ENCODE measurements around the gene PTGES2. TPM values are rescaled to one million over a fixed set of nuclear protein-coding genes. Genes with fewer than 3 reads are reported as not detected.

Gene PTGES2
- polyA plus RNA-seq, 1 donor from 2014 or later = 55.9 TPM

DNA sequence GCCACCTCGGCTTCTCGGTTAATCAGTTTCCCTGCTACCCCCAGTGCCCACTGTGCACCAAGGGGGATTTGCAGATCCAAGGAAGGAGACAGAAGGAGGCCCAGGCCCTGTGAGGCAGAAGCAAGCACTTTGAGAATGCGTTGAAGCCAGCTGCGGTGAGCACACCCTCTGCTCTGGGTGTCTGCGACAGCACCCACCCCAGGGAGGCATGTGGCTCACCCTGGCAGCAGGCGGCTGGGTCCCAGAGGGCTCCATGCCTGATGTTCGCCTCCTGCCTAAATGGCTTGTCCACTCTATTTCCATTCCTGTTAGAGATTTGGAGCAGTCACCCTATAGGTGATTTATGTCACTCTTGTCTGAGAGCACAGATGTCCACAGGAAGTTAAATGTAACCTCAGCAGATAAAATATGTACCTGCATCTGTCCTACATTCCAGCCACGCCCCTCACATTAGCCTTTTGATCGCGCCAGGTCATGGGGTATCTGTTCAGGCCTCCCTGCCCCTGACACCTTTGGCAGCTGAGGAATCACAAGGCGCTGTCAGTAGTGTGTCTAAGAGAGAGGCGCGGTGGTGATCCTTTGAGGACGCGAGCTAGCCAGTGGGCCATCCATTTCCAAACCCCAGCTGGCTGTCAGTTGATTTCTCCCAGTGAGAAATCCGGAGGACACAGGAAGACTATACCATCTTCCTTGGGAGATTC, 28.1 kb downstream of the PTGES2 start:
- TF ChIP-seq, protein P1, sequence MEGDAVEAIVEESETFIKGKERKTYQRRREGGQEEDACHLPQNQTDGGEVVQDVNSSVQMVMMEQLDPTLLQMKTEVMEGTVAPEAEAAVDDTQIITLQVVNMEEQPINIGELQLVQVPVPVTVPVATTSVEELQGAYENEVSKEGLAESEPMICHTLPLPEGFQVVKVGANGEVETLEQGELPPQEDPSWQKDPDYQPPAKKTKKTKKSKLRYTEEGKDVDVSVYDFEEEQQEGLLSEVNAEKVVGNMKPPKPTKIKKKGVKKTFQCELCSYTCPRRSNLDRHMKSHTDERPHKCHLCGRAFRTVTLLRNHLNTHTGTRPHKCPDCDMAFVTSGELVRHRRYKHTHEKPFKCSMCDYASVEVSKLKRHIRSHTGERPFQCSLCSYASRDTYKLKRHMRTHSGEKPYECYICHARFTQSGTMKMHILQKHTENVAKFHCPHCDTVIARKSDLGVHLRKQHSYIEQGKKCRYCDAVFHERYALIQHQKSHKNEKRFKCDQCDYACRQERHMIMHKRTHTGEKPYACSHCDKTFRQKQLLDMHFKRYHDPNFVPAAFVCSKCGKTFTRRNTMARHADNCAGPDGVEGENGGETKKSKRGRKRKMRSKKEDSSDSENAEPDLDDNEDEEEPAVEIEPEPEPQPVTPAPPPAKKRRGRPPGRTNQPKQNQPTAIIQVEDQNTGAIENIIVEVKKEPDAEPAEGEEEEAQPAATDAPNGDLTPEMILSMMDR (IDR thresholded peaks at IDR 0.05; ENCODE audit: poor library complexity, severe bottlenecking) = no peak
- peaks cover 6% of the 10 kb centered on the region for H3K79me2 ChIP-seq (replicated peaks; ENCODE audit: insufficient read depth, low read length)
- H2AFZ ChIP-seq (ENCODE audit: low read depth, low read length) = no peak overlapping the region
- no peaks in the 10 kb centered on the region for H3K36me3 ChIP-seq (ENCODE audit: insufficient read depth, low read length)
- H3K4me3 ChIP-seq (ENCODE audit: low read length) = peak overlapping the region; percentile 67
- H3K4me2 ChIP-seq (ENCODE audit: low read length) = peak overlapping the region; percentile 37
- peak overlapping the region; percentile 71 for H3K27ac ChIP-seq (ENCODE audit: low read length)
- H3K9ac ChIP-seq (ENCODE audit: low read length) = peak overlapping the region; percentile 69
- no peaks in the 10 kb centered on the region for H3K9me2 ChIP-seq (ENCODE audit: insufficient read depth, low read length)
- no peaks in the 10 kb centered on the region for H4K20me1 ChIP-seq (ENCODE audit: insufficient read depth)
- no peaks in the 10 kb centered on the region for H3K9me3 ChIP-seq (ENCODE audit: low read length)
- no peaks in the 10 kb centered on the region for H3K27me3 ChIP-seq (ENCODE audit: insufficient read depth, low read depth, low read length)
- H3F3A ChIP-seq (ENCODE audit: insufficient read depth, low read length, poor library complexity, severe bottlenecking) = no peaks in the 10 kb centered on the region

DNA sequence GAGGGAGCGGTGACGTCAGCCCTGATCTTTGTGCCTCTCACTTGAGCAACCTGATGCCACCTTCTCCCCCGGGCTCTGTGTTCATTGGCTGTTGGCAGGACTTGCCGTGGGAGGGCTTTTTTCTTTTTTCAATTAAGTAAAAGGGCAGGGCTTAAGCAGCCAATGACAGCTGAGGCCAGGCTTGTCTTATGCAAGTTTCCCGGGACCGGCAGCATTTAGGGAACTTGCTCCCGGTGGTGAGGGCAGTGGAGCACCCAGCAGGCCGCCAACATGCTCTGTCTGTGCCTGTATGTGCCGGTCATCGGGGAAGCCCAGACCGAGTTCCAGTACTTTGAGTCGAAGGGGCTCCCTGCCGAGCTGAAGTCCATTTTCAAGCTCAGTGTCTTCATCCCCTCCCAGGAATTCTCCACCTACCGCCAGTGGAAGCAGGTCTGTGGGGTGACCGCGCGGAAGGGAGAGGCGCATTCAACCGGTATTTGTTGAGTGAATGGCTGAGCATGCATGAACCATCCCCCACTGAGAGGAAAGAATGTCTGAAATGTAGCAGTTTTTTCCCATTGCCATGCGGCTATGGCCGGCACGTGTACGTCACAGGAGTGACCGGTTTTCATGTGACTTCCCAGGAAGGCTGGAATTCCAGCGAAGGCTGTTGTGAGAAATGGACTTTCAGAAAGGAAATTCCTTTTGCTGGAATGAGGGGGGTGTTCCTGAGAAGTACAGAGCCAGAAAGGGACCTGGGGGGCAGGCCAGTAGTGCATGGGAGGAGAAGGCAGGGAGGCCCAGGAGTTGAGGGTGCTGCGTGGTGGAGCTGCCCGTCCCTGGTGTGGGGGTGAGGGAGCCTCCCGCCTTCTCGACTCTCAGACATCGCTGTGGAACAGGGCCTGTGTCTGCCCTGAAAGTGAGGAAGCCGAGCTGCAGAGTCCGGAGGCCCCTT, 29.0 kb downstream of the PTGES2 start:
- Histone ChIP-seq H3K4me2 (ENCODE audit: low read length) (peak overlapping the region; percentile 37), H2AFZ (ENCODE audit: low read depth, low read length) (no peak overlapping the region), H3K4me3 (ENCODE audit: low read length) (peak overlapping the region; percentile 67), H3K9ac (ENCODE audit: low read length) (peak overlapping the region; percentile 69), H3K27me3 (ENCODE audit: insufficient read depth, low read depth, low read length) (no peaks in the 10 kb centered on the region), H3F3A (ENCODE audit: insufficient read depth, low read length, poor library complexity, severe bottlenecking) (peaks cover 2% of the 10 kb centered on the region), H4K20me1 (ENCODE audit: insufficient read depth) (no peaks in the 10 kb centered on the region), H3K36me3 (ENCODE audit: insufficient read depth, low read length) (no peaks in the 10 kb centered on the region), H3K9me3 (ENCODE audit: low read length) (no peaks in the 10 kb centered on the region), H3K79me2 (replicated peaks; ENCODE audit: insufficient read depth, low read length) (peaks cover 6% of the 10 kb centered on the region), H3K27ac (ENCODE audit: low read length) (peak overlapping the region; percentile 71), H3K9me2 (ENCODE audit: insufficient read depth, low read length) (no peaks in the 10 kb centered on the region)
- TF ChIP-seq RAD21 (conservative IDR thresholded peaks at IDR 0.05) = peak; percentile 18
- no peak for TF ChIP-seq EZH2 (IDR thresholded peaks at IDR 0.05; ENCODE audit: borderline replicate concordance, insufficient read depth, low read length, poor library complexity, severe bottlenecking)
- TF ChIP-seq POLR2AphosphoS5 (IDR thresholded peaks at IDR 0.05) = peak; percentile 63
- TF ChIP-seq SMC3 (conservative IDR thresholded peaks at IDR 0.05; ENCODE audit: poor library complexity) = peak; percentile 24
- peak; percentile 63 for TF ChIP-seq TAF1 (IDR thresholded peaks at IDR 0.05; ENCODE audit: low read depth)
- peak; percentile 90 for TF ChIP-seq MXI1 (conservative IDR thresholded peaks at IDR 0.05; ENCODE audit: poor library complexity, severe bottlenecking)
- TF ChIP-seq, protein P1 (IDR thresholded peaks at IDR 0.05; ENCODE audit: poor library complexity, severe bottlenecking) = no peak
- TF ChIP-seq, protein P2, sequence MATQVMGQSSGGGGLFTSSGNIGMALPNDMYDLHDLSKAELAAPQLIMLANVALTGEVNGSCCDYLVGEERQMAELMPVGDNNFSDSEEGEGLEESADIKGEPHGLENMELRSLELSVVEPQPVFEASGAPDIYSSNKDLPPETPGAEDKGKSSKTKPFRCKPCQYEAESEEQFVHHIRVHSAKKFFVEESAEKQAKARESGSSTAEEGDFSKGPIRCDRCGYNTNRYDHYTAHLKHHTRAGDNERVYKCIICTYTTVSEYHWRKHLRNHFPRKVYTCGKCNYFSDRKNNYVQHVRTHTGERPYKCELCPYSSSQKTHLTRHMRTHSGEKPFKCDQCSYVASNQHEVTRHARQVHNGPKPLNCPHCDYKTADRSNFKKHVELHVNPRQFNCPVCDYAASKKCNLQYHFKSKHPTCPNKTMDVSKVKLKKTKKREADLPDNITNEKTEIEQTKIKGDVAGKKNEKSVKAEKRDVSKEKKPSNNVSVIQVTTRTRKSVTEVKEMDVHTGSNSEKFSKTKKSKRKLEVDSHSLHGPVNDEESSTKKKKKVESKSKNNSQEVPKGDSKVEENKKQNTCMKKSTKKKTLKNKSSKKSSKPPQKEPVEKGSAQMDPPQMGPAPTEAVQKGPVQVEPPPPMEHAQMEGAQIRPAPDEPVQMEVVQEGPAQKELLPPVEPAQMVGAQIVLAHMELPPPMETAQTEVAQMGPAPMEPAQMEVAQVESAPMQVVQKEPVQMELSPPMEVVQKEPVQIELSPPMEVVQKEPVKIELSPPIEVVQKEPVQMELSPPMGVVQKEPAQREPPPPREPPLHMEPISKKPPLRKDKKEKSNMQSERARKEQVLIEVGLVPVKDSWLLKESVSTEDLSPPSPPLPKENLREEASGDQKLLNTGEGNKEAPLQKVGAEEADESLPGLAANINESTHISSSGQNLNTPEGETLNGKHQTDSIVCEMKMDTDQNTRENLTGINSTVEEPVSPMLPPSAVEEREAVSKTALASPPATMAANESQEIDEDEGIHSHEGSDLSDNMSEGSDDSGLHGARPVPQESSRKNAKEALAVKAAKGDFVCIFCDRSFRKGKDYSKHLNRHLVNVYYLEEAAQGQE (IDR thresholded peaks at IDR 0.05; ENCODE audit: borderline replicate concordance) = peak; percentile 74
- no peak for TF ChIP-seq EP300 (conservative IDR thresholded peaks at IDR 0.05; ENCODE audit: poor library complexity, severe bottlenecking)

All from neural cell (in vitro differentiated cells).